Measurements from ENCODE around the gene SMIM7. TPM values are rescaled to one million over a fixed set of nuclear protein-coding genes. Genes with fewer than 3 reads are reported as not detected.

The SMIM7 gene
- total and polyA plus RNA-seq, 4 donors, result 46.9 to 114 (median 81.7) TPM

GRCh38 chr19:16628984-16629691 is 30.8 kb downstream of the SMIM7 start:
- no peak for ATAC-seq (ENCODE audit: low FRiP score)
- Histone ChIP-seq H3K4me3 (ENCODE audit: low read length in 2 of 2) (peak overlapping the region; percentile 38 to 88), H3K27ac (ENCODE audit: low read depth in 1 of 2, low read length in 2 of 2) (peak overlapping the region in 1 of 2 donors; percentile 38), H3K27me3 (ENCODE audit: control insufficient read depth in 1 of 2, insufficient read depth in 2 of 2, low read length in 1 of 2) (no peaks in the 10 kb centered on the region), H3K9me3 (ENCODE audit: control insufficient read depth, low read length) (no peaks in the 10 kb centered on the region), H3K36me3 (ENCODE audit: control insufficient read depth in 1 of 2, insufficient read depth in 2 of 2, low read length in 1 of 2) (no peaks in the 10 kb centered on the region), H3K4me1 (ENCODE audit: control insufficient read depth in 1 of 2, insufficient read depth in 2 of 2, low read length in 2 of 2) (no peaks in the 10 kb centered on the region)
- WGBS, 2 donors, result 3 to 4% methylated on average over 23 of the region's 23 CpGs
- DNase-seq, result no peak
- intact Hi-C loops (cut with DNase I), result loop anchor here in 1 of 2 donors (1.0 to 2.0 kb wide), 2 partner anchors 31 to 56 kb away; partner anchors contain the start of genes SLC35E1 and SMIM7

DNA sequence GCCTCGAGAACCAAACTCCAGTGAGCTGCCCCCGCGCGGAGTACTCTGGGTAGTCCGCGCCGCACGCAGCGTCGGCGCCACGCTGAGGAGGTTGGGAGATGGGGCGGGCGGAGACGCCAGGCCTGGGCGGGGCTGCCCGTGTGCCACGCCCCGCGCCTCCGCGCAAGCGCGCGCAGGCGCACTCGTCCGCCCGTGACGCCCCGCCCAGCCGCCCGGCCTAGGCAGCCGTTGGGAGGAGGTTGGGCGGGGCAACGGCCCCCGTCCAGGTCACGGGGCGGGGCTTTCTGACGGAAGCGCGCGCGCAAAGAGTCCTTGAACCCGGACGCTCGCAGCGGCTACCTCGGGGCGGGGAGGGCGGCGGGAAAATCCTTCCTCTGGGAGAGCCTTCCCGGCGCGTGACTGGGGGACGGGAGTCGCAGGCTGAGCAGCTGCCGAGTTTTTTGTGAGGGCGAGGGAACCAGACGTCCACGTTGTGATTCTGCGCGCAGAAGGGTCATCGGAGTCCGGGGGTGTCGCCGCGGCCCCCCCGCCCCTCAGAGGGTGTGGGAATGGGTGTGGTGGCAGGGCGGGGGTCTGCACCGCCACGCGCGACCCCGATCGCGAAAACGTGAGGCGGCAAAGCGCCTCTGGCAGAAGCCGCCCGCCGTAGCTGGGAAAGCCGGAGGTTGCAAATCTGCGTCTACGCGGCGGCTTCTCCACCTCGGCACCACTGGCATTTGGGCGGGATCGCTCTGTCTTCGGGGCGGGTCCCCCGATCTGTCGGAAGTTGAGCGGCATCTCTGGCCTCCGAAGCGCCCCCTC is 31.6 kb downstream of the SMIM7 start, which contains the start of gene MED26:
Gene MED26 (minus strand): TSS at position 22 of the 801 bp plus-strand sequence. CDS start 261 bp downstream, outside the sequence.
- intact Hi-C loops (cut with DNase I), result loop anchor here in 1 of 2 donors (1.0 to 2.0 kb wide), 2 partner anchors 32 to 56 kb away; partner anchors contain the start of genes SLC35E1 and SMIM7
- peak within 1 kb of the TSS in 1 of 2 donors; percentile 38 for H3K27ac ChIP-seq (ENCODE audit: low read depth in 1 of 2, low read length in 2 of 2)
- ATAC-seq (ENCODE audit: low FRiP score) (peak; percentile 99), DNase-seq (peak; percentile 96 to 99)
- H3K4me1 ChIP-seq (ENCODE audit: control insufficient read depth in 1 of 2, insufficient read depth in 2 of 2, low read length in 2 of 2), result no peaks in the 10 kb centered on the region
- H3K27me3 ChIP-seq (ENCODE audit: control insufficient read depth in 1 of 2, insufficient read depth in 2 of 2, low read length in 1 of 2), result no peaks in the 10 kb centered on the region
- H3K9me3 ChIP-seq (ENCODE audit: control insufficient read depth, low read length), result no peaks in the 10 kb centered on the region
- H3K36me3 ChIP-seq (ENCODE audit: control insufficient read depth in 1 of 2, insufficient read depth in 2 of 2, low read length in 1 of 2), result no peaks in the 10 kb centered on the region
- H3K4me3 ChIP-seq (ENCODE audit: low read length in 2 of 2), result peak within 1 kb of the TSS; percentile 88 to 96
- 0 to 1% methylated on average over 91 to 98 of the region's 98 CpGs for WGBS, 2 donors

- intact Hi-C loops (cut with DNase I), result loop anchor here in 1 of 2 donors (1.0 to 2.0 kb wide), 2 partner anchors 32 to 55 kb away; partner anchors contain the start of genes SLC35E1 and SMIM7
- ATAC-seq (ENCODE audit: low FRiP score), result no peak
- DNase-seq, result no peak
- Histone ChIP-seq H3K27me3 (ENCODE audit: control insufficient read depth in 1 of 2, insufficient read depth in 2 of 2, low read length in 1 of 2) (no peaks in the 10 kb centered on the region), H3K36me3 (ENCODE audit: control insufficient read depth in 1 of 2, insufficient read depth in 2 of 2, low read length in 1 of 2) (no peaks in the 10 kb centered on the region), H3K4me3 (ENCODE audit: low read length in 2 of 2) (peak overlapping the region; percentile 88 to 96), H3K27ac (ENCODE audit: low read depth in 1 of 2, low read length in 2 of 2) (no peak overlapping the region), H3K4me1 (ENCODE audit: control insufficient read depth in 1 of 2, insufficient read depth in 2 of 2, low read length in 2 of 2) (no peaks in the 10 kb centered on the region), H3K9me3 (ENCODE audit: control insufficient read depth, low read length) (no peaks in the 10 kb centered on the region)
- 0 to 1% methylated on average over 24 to 38 of the region's 38 CpGs for WGBS, 2 donors
These were observed 32.1 kb downstream of the SMIM7 start for GRCh38 chr19:16627928-16628182.

- WGBS, 2 donors, result 0% methylated on average over 30 to 52 of the region's 52 CpGs
- intact Hi-C loops (cut with DNase I), result no loop called here
- Histone ChIP-seq H3K9me3 (ENCODE audit: control insufficient read depth, low read length) (no peaks in the 10 kb centered on the region), H3K27me3 (ENCODE audit: control insufficient read depth in 1 of 2, insufficient read depth in 2 of 2, low read length in 1 of 2) (no peaks in the 10 kb centered on the region), H3K4me1 (ENCODE audit: control insufficient read depth in 1 of 2, insufficient read depth in 2 of 2, low read length in 2 of 2) (no peaks in the 10 kb centered on the region), H3K4me3 (ENCODE audit: low read length in 2 of 2) (peak overlapping the region; percentile 88 to 96), H3K27ac (ENCODE audit: low read depth in 1 of 2, low read length in 2 of 2) (no peak overlapping the region), H3K36me3 (ENCODE audit: control insufficient read depth in 1 of 2, insufficient read depth in 2 of 2, low read length in 1 of 2) (no peaks in the 10 kb centered on the region)
- ATAC-seq (ENCODE audit: low FRiP score) (no peak), DNase-seq (peak; percentile 60 to 82)
These were observed 32.6 kb downstream of the SMIM7 start for GRCh38 chr19:16627193-16627927.

- 3 to 4% methylated on average over 12 of the region's 12 CpGs for WGBS, 2 donors
- Histone ChIP-seq H3K27ac (ENCODE audit: low read depth in 1 of 2, low read length in 2 of 2) (no peak overlapping the region), H3K9me3 (ENCODE audit: control insufficient read depth, low read length) (no peaks in the 10 kb centered on the region), H3K4me3 (ENCODE audit: low read length in 2 of 2) (peak overlapping the region; percentile 88 to 96), H3K36me3 (ENCODE audit: control insufficient read depth in 1 of 2, insufficient read depth in 2 of 2, low read length in 1 of 2) (no peaks in the 10 kb centered on the region), H3K27me3 (ENCODE audit: control insufficient read depth in 1 of 2, insufficient read depth in 2 of 2, low read length in 1 of 2) (no peaks in the 10 kb centered on the region), H3K4me1 (ENCODE audit: control insufficient read depth in 1 of 2, insufficient read depth in 2 of 2, low read length in 2 of 2) (no peaks in the 10 kb centered on the region)
- DNase-seq (no peak), ATAC-seq (ENCODE audit: low FRiP score) (no peak)
- intact Hi-C loops (cut with DNase I), result no loop called here
These were observed 33.1 kb downstream of the SMIM7 start for GRCh38 chr19:16626796-16627192.

DNA sequence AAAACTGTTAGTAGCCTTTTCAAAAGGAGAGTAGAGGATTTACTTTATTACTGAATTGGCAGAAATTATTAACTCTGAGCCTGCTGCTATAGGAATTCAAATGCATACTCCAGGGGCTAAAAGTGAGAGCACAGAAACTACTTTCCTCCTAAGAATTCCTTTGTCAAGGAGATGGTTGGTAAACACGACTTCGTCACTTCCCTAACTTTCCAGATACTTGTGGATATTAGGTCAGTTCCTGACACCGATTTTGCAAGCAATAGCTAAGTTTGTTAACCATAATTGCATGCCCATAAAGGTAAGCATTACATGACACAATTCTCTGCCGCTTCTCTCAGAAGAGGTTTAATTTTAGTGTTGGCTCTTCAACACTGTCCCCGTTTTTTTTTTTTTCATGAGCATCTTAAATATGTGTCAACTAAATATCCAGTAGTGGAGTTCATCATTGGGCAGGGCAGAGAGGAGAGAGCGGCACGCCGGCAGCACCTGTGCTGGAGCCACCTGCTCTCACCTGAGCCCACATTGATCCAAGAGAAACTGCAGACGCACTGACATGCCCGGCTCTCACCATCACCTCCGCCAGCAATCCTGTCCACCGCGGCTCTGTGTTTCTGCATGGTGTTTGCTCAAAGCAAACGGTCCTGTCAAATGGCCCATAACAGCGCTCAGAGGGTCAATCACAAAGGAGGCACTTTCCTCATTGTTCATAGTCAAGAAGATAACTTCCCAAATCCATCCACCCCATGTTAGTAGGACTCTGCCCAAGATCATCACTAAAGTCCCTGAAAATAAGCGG is 34.6 kb downstream of the SMIM7 start:
- Histone ChIP-seq H3K4me3 (ENCODE audit: low read length in 2 of 2) (no peak overlapping the region), H3K27me3 (ENCODE audit: control insufficient read depth in 1 of 2, insufficient read depth in 2 of 2, low read length in 1 of 2) (no peaks in the 10 kb centered on the region), H3K36me3 (ENCODE audit: control insufficient read depth in 1 of 2, insufficient read depth in 2 of 2, low read length in 1 of 2) (no peaks in the 10 kb centered on the region), H3K9me3 (ENCODE audit: control insufficient read depth, low read length) (no peaks in the 10 kb centered on the region), H3K27ac (ENCODE audit: low read depth in 1 of 2, low read length in 2 of 2) (no peak overlapping the region), H3K4me1 (ENCODE audit: control insufficient read depth in 1 of 2, insufficient read depth in 2 of 2, low read length in 2 of 2) (no peaks in the 10 kb centered on the region)
- WGBS, 2 donors, result 77 to 79% methylated on average over 16 of the region's 16 CpGs
- no peak for DNase-seq
- no peak for ATAC-seq (ENCODE audit: low FRiP score)
- intact Hi-C loops (cut with DNase I), result no loop called here

GRCh38 chr19:16624236-16624635 is 35.7 kb downstream of the SMIM7 start:
- intact Hi-C loops (cut with DNase I), result no loop called here
- H3K36me3 ChIP-seq (ENCODE audit: control insufficient read depth in 1 of 2, insufficient read depth in 2 of 2, low read length in 1 of 2), result no peaks in the 10 kb centered on the region
- 77 to 78% methylated on average over 10 of the region's 10 CpGs for WGBS, 2 donors
- H3K27ac ChIP-seq (ENCODE audit: low read depth in 1 of 2, low read length in 2 of 2), result no peak overlapping the region
- DNase-seq (no peak), ATAC-seq (ENCODE audit: low FRiP score) (no peak)
- H3K27me3 ChIP-seq (ENCODE audit: control insufficient read depth in 1 of 2, insufficient read depth in 2 of 2, low read length in 1 of 2), result no peaks in the 10 kb centered on the region
- no peaks in the 10 kb centered on the region for H3K4me1 ChIP-seq (ENCODE audit: control insufficient read depth in 1 of 2, insufficient read depth in 2 of 2, low read length in 2 of 2)
- H3K9me3 ChIP-seq (ENCODE audit: control insufficient read depth, low read length), result no peaks in the 10 kb centered on the region
- H3K4me3 ChIP-seq (ENCODE audit: low read length in 2 of 2), result no peak overlapping the region

- Histone ChIP-seq H3K36me3 (ENCODE audit: control insufficient read depth in 1 of 2, insufficient read depth in 2 of 2, low read length in 1 of 2) (no peaks in the 10 kb centered on the region), H3K9me3 (ENCODE audit: control insufficient read depth, low read length) (no peaks in the 10 kb centered on the region), H3K4me3 (ENCODE audit: low read length in 2 of 2) (no peak overlapping the region), H3K27ac (ENCODE audit: low read depth in 1 of 2, low read length in 2 of 2) (no peak overlapping the region), H3K4me1 (ENCODE audit: control insufficient read depth in 1 of 2, insufficient read depth in 2 of 2, low read length in 2 of 2) (no peaks in the 10 kb centered on the region), H3K27me3 (ENCODE audit: control insufficient read depth in 1 of 2, insufficient read depth in 2 of 2, low read length in 1 of 2) (no peaks in the 10 kb centered on the region)
- no peak for DNase-seq
- intact Hi-C loops (cut with DNase I), result no loop called here
- 73 to 79% methylated on average over 6 of the region's 6 CpGs for WGBS, 2 donors
- ATAC-seq (ENCODE audit: low FRiP score), result no peak
These were observed 36.4 kb downstream of the SMIM7 start for GRCh38 chr19:16623576-16623975.
